ACC112 (cell line): Measurements from ENCODE around the gene RBM38.
"Not testable (repeated sequence)": the region's sequence is repeated elsewhere in the genome, so short reads cannot be mapped to it uniquely, and the experiment has no call there.

Source experiments
- H2AFZ ChIP-seq: fragments of 200-600 bp; sonication (generic); one replicate; pipeline ENCODE4 v1.6.0; 2017; ENCODE audit warnings: antibody characterized with exemption, low read length; ENCODE audit not compliant: unreplicated experiment
- H3K27ac ChIP-seq: fragments of 200-600 bp; sonication (generic); 2 replicates; pipeline ENCODE4 v1.5.1; 2014; ENCODE audit warnings: low read depth, mild to moderate bottlenecking, antibody characterized with exemption, low read length, moderate library complexity
- H3K27me3 ChIP-seq: fragments of 200-600 bp; sonication (generic); 2 replicates; pipeline ENCODE4 v1.6.1; 2014; ENCODE audit warnings: mild to moderate bottlenecking, antibody characterized with exemption, low read length, moderate library complexity, mixed read lengths; ENCODE audit not compliant: insufficient read depth
- H3K36me3 ChIP-seq: fragments of 200-600 bp; sonication (generic); 2 replicates; pipeline ENCODE4 v1.6.1; 2016; ENCODE audit warnings: mild to moderate bottlenecking, antibody characterized with exemption, low read length, moderate library complexity, mixed read lengths; ENCODE audit not compliant: insufficient read depth
- H3K4me1 ChIP-seq: fragments of 200-600 bp; sonication (generic); one replicate; pipeline ENCODE4 v1.6.1; 2016; ENCODE audit warnings: low read length, mixed read lengths; ENCODE audit not compliant: insufficient read depth, unreplicated experiment, control insufficient read depth
- H3K4me3 ChIP-seq: fragments of 200-600 bp; sonication (generic); 2 replicates; pipeline ENCODE4 v1.5.1; 2014; ENCODE audit warnings: mild to moderate bottlenecking, low read depth, low read length
- H3K79me2 ChIP-seq: fragments of 200-600 bp; sonication (generic); one replicate; pipeline ENCODE4 v1.6.0; 2016; ENCODE audit warnings: low read length; ENCODE audit not compliant: control insufficient read depth, unreplicated experiment, insufficient read depth

RBM38 gene

DNA sequence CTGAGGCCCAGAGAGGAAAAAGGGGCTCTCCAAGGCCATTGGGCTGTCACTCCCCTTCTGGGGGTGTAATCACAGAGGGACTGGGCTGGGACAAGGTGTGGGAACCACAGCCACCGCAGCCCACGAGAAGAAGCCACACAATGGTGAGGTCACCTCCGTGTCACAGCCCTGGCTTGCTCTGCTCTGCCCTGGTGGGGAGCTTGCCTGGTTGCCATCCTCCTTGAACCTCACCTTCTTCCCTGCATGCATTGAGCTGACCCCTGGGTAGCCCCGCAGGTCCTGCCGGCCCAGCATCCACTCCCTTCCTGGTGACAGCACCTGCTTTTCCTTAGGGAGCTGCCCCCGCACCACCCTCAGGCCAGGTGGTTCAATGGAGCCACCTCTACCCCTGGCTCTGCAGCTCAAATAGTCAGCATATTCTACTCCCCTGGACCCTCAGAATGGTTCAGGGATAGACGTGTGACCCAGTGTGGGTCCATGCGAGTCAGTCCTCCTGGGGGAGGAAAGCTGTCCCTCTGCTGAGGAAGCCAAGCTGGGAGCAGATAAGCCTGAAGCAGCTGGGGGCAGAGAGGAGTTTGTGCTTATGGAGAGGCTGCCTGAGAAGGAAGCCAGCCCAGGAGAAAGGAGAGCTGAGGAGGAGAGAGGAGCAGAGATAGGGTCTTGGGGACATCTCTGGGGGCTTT is 21.3 kb downstream of the RBM38 start:
- H3K27me3 ChIP-seq, result peaks cover 7% of the 10 kb centered on the region; the same call in 1 of the 2 replicates
- H3K4me1 ChIP-seq, result no peaks in the 10 kb centered on the region
- H3K27ac ChIP-seq, result no peak overlapping the region
- H3K4me3 ChIP-seq, result no peak overlapping the region
- H3K36me3 ChIP-seq, result no peaks in the 10 kb centered on the region
- no peak overlapping the region for H2AFZ ChIP-seq
- H3K79me2 ChIP-seq, result no peaks in the 10 kb centered on the region

DNA sequence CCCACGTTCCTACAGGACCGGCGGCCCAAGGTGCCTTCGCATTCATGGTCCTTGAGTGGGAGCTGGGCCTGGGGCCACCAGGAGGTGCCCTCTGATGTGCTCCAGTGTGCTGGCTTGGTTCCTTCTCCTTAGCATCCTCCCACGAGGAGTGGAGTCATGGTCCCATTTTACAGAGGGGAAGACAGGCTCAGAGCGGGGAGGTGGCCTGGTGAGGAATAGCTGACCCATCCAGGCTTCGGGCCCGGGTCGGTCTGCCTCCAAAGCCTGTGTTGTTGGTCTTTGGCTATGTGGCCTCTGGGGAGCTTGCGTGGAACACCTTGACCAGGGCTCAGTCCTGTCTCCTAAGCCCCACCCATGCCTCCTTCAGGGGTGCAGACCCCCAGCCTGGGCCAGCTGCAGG is 22.8 kb downstream of the RBM38 start:
- Histone ChIP-seq H3K27me3 (peaks cover 11% of the 10 kb centered on the region), H3K4me1 (no peaks in the 10 kb centered on the region), H3K4me3 (no peak overlapping the region), H3K79me2 (no peaks in the 10 kb centered on the region), H2AFZ (no peak overlapping the region), H3K36me3 (no peaks in the 10 kb centered on the region), H3K27ac (no peak overlapping the region)

GRCh38 chr20:57414867-57415592 is 23.8 kb downstream of the RBM38 start:
- no peak overlapping the region for H3K27ac ChIP-seq
- H3K4me3 ChIP-seq, result no peak overlapping the region
- no peaks in the 10 kb centered on the region for H3K79me2 ChIP-seq
- peaks cover 15% of the 10 kb centered on the region for H3K27me3 ChIP-seq
- H2AFZ ChIP-seq, result no peak overlapping the region
- no peaks in the 10 kb centered on the region for H3K36me3 ChIP-seq
- no peaks in the 10 kb centered on the region for H3K4me1 ChIP-seq

- H3K27ac ChIP-seq, result no peak overlapping the region
- no peak overlapping the region for H3K4me3 ChIP-seq
- no peaks in the 10 kb centered on the region for H3K36me3 ChIP-seq
- no peaks in the 10 kb centered on the region for H3K4me1 ChIP-seq
- peaks cover 16% of the 10 kb centered on the region for H3K27me3 ChIP-seq
- H2AFZ ChIP-seq, result no peak overlapping the region
- no peaks in the 10 kb centered on the region for H3K79me2 ChIP-seq
Observed at GRCh38 chr20:57415771-57416170, 24.6 kb downstream of the RBM38 start.

DNA sequence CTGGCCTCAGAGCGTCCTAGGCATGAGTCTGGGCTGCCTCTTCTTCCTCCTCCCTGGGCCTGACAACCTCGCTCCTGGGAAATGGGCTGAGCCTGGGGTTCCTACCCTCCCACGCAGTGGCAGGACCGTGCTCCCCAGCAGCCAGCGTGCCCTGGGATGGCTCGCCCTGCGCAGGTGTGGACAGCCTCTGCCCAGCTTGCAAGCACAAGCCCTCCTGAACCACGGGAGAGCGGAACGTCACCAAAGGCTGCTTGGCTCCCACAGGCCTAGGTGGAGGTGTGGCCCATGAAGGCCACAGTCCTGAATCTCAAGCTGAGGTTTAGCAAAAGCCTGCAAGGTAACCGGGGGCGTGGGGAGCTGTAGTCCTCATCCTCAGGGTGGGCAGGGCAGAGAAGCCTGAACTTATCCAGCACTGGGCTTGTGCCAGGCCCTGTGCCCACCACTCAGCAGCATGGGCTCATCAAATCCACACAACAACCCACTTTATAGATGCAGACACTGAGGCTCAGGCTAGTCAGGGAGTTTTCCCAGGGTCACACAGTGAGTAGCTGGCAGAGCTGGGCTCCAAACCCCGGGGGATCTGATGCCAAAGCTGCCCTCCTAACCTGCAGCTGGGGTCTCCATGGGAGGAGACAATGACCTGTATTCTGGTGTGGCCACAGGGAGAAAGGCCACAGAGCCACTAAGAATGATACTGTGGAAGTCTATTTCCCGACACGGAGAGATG is 25.3 kb downstream of the RBM38 start:
- H3K36me3 ChIP-seq, result no peaks in the 10 kb centered on the region
- no peak overlapping the region for H3K27ac ChIP-seq
- H3K79me2 ChIP-seq, result no peaks in the 10 kb centered on the region
- H3K27me3 ChIP-seq, result peaks cover 16% of the 10 kb centered on the region
- H3K4me1 ChIP-seq, result no peaks in the 10 kb centered on the region
- H3K4me3 ChIP-seq, result no peak overlapping the region
- H2AFZ ChIP-seq, result no peak overlapping the region

DNA sequence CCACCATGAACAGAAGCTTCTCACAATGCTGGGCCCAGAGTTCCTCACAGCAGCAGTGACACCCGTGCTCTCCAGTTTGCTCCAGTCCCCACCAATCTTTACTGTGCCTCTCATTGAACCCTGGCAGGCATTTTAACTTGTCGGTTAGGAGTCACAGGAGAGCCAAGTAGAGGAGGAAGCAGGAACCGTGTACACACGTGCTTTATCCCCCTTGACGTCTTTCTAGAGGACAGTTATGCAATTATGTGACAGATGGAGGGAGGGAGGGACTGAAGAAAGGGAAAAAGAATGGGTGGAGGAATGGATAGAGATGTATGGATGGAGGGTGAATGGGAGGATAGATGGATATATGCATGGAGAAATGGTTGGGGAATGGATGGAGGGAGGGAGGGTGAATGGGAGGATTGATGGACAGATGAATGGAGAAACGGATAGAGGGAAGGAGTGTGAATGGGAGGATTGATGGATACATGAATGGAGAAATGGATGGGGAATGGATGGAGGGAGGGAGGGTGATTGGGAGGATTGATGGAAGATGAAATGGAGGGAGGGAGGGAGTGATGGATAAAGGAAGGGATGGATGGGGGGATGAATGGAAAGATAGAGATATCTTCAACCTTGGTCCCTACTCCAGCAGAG is 26.0 kb downstream of the RBM38 start:
- H3K27ac ChIP-seq, result no peak overlapping the region
- H3K4me3 ChIP-seq, result no peak overlapping the region
- no peak overlapping the region for H2AFZ ChIP-seq
- no peaks in the 10 kb centered on the region for H3K4me1 ChIP-seq
- H3K36me3 ChIP-seq, result no peaks in the 10 kb centered on the region
- peaks cover 16% of the 10 kb centered on the region for H3K27me3 ChIP-seq
- no peaks in the 10 kb centered on the region for H3K79me2 ChIP-seq

DNA sequence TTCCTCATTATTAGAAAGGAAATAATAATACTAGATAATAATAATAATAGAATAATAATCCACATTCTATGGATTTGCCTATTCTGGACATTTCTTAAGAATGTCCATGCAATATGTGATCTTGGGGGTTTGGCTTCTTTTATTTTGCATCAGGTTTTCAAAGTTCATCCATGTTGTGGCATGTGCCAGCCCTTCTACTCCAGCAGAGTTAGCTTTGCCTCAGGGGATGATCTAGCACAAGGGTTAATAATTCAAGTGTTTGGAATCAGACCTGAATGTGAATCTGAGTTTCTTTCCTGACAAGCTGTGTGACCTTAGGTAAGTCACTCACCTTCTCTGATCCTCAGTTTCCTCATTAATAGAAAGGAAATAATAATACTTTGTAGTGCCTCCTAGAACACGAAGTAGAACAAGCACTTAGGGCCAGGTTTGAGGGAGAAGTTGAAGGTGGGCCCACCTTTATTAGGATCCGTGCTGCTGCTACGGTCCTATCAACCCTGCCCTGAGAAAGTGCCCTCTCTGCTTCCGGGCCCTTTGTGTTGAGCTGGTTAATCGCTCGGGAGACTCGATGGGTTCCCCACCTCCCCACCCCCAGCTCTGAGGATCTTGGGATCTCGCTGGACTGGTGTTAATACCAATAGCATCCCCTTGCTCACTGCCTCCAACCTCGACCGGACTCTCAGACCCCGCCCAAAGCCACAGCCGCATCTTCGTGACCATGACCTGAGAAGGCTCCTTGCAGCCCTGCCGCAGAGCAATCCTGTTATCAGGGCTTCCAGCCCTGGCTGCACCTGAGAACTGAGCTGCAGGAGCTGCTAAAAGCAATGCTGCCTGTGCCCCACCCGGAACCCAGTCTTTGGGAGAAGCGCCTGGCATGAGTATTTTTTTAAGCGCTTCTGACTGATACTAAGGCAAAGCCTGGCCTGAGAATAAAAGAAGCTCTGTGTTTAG is 26.9 kb downstream of the RBM38 start:
- Histone ChIP-seq H2AFZ (no peak overlapping the region), H3K27ac (no peak overlapping the region), H3K4me1 (no peaks in the 10 kb centered on the region), H3K36me3 (no peaks in the 10 kb centered on the region), H3K79me2 (no peaks in the 10 kb centered on the region), H3K27me3 (peaks cover 16% of the 10 kb centered on the region), H3K4me3 (no peak overlapping the region)

- H3K27ac ChIP-seq, H3K4me1 ChIP-seq, H2AFZ ChIP-seq, H3K79me2 ChIP-seq, H3K4me3 ChIP-seq, H3K36me3 ChIP-seq: not testable (repeated sequence)
- H3K27me3 ChIP-seq, result peaks cover 16% of the 10 kb centered on the region
Observed at GRCh38 chr20:57419479-57419878, 28.3 kb downstream of the RBM38 start.

DNA sequence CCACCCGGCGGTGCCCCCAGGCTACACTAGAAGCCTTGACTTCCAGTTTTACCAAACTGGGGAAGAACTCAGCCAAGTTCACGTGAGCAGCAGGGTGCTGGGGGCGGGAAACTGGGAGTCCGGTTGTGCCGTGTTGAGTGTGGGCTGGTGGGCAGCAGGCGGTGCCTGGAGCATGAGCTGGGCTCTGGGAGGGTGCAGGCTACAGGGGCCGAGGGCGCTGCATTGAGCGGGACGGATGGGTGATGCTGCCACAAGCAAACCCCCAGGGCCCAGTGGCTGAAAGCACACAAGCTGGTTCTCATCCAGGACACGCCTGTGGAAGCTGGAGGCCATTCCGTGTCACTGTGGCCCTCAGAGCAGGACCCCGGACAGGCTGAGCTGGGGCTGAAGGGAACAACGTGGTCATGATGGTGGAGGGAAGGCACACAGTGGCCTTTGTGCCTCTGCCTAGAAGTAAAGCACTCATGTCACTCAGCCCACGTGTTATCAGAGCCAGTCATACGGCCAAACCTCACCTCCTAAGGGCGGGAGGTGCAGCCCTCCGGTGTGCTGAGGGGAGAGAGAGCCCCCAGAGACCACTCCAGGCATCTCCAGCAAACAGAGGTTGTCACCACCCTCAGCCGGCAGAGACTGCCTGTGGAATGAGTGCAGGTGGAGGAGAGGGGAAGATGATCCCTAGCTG is 29.5 kb downstream of the RBM38 start:
- peaks cover 16% of the 10 kb centered on the region for H3K27me3 ChIP-seq
- no peak overlapping the region for H3K27ac ChIP-seq
- no peak overlapping the region for H2AFZ ChIP-seq
- no peaks in the 10 kb centered on the region for H3K79me2 ChIP-seq
- no peaks in the 10 kb centered on the region for H3K36me3 ChIP-seq
- no peak overlapping the region for H3K4me3 ChIP-seq
- no peaks in the 10 kb centered on the region for H3K4me1 ChIP-seq
